ENCODE results near the gene EPAS1.

The EPAS1 gene

DNA sequence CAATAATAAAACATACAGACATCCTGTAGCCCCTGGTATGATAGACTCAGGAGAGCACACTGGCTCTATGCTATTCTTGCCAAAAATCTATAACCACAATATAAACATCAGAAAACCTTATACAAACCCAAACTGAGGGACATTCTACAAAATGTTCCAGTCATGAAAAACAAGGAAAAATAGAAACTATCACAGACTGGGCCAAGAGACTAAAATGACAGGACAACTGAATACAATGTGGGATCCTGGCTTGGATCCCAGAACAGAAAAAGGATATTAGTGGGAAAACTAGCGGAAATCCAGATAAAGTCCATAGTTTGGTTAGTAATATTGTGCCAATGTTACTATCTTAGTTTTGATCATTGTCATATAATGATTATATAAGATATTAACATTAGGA is 29.6 kb upstream of the EPAS1 start:
- POLR2A ChIA-PET = no interaction called here
- DNase-seq (ENCODE audit: extremely low spot score) = no peak
- CTCF ChIA-PET = no interaction called here

GRCh38 chr2:46268196-46268595 is 29.0 kb upstream of the EPAS1 start:
- ChIA-PET POLR2A (no interaction called here), CTCF (no interaction called here)
- DNase-seq (ENCODE audit: extremely low spot score) = no peak
- no peak for TF ChIP-seq FOXM1 (IDR thresholded peaks at IDR 0.05; ENCODE audit: borderline replicate concordance)
- TF ChIP-seq L3MBTL2 (conservative IDR thresholded peaks at IDR 0.05) = no peak
- TF ChIP-seq BHLHE40 (IDR thresholded peaks at IDR 0.05; ENCODE audit: borderline replicate concordance) = no peak
- no peak for TF ChIP-seq LEF1 (IDR thresholded peaks at IDR 0.05; ENCODE audit: borderline replicate concordance)
- TF ChIP-seq FOXK2 (IDR thresholded peaks at IDR 0.05) = no peak
- no peak for TF ChIP-seq HDGF (IDR thresholded peaks at IDR 0.05; ENCODE audit: borderline replicate concordance)
- no peak for TF ChIP-seq NFRKB (IDR thresholded peaks at IDR 0.05)
- TF ChIP-seq PKNOX1 (IDR thresholded peaks at IDR 0.05) = no peak
- no peak for TF ChIP-seq FOXA1 (IDR thresholded peaks at IDR 0.05)
- no peak for TF ChIP-seq ELF4 (IDR thresholded peaks at IDR 0.05)
- TF ChIP-seq ARNT (IDR thresholded peaks at IDR 0.05) = no peak
- no peak for TF ChIP-seq CTBP1 (IDR thresholded peaks at IDR 0.05; ENCODE audit: borderline replicate concordance)
- no peak for TF ChIP-seq TARDBP (IDR thresholded peaks at IDR 0.05)
- TF ChIP-seq SUZ12 (IDR thresholded peaks at IDR 0.05) = no peak
- no peak for TF ChIP-seq SP1 (IDR thresholded peaks at IDR 0.05)
- no peak for TF ChIP-seq ZNF384 (IDR thresholded peaks at IDR 0.05)

More for the DNA sequence above, 29.6 kb upstream of the EPAS1 start:
- TF ChIP-seq FOXK2 (IDR thresholded peaks at IDR 0.05) (no peak), PKNOX1 (IDR thresholded peaks at IDR 0.05) (no peak), SUZ12 (IDR thresholded peaks at IDR 0.05) (no peak), TARDBP (IDR thresholded peaks at IDR 0.05) (no peak), ARNT (IDR thresholded peaks at IDR 0.05) (no peak), ZNF384 (IDR thresholded peaks at IDR 0.05) (no peak), L3MBTL2 (conservative IDR thresholded peaks at IDR 0.05) (no peak), SP1 (IDR thresholded peaks at IDR 0.05) (no peak), FOXA1 (IDR thresholded peaks at IDR 0.05) (no peak), NFRKB (IDR thresholded peaks at IDR 0.05) (no peak), LEF1 (IDR thresholded peaks at IDR 0.05; ENCODE audit: borderline replicate concordance) (no peak), FOXM1 (IDR thresholded peaks at IDR 0.05; ENCODE audit: borderline replicate concordance) (no peak), BHLHE40 (IDR thresholded peaks at IDR 0.05; ENCODE audit: borderline replicate concordance) (no peak), HDGF (IDR thresholded peaks at IDR 0.05; ENCODE audit: borderline replicate concordance) (no peak), ELF4 (IDR thresholded peaks at IDR 0.05) (no peak), CTBP1 (IDR thresholded peaks at IDR 0.05; ENCODE audit: borderline replicate concordance) (no peak)

- TF ChIP-seq SP1 (IDR thresholded peaks at IDR 0.05) (no peak), CTBP1 (IDR thresholded peaks at IDR 0.05; ENCODE audit: borderline replicate concordance) (no peak)
- no peak for DNase-seq (ENCODE audit: extremely low spot score)
- POLR2A ChIA-PET = no interaction called here
- CTCF ChIA-PET = no interaction called here
Measured at GRCh38 chr2:46269001-46269400, 28.2 kb upstream of the EPAS1 start.

- TF ChIP-seq TARDBP (IDR thresholded peaks at IDR 0.05) (no peak), HDGF (IDR thresholded peaks at IDR 0.05; ENCODE audit: borderline replicate concordance) (no peak), ZNF384 (IDR thresholded peaks at IDR 0.05) (no peak), ARNT (IDR thresholded peaks at IDR 0.05) (no peak), L3MBTL2 (conservative IDR thresholded peaks at IDR 0.05) (no peak)
- DNase-seq (ENCODE audit: extremely low spot score) = no peak
- ChIA-PET CTCF (interaction anchor here (0.9 to 1.2 kb wide), 2 partner anchors 17 to 149 kb away, joined by 3 to 4 read pairs; no protein-coding TSS in a partner anchor), POLR2A (no interaction called here)
Measured at GRCh38 chr2:46269544-46270273, 27.5 kb upstream of the EPAS1 start.

DNA sequence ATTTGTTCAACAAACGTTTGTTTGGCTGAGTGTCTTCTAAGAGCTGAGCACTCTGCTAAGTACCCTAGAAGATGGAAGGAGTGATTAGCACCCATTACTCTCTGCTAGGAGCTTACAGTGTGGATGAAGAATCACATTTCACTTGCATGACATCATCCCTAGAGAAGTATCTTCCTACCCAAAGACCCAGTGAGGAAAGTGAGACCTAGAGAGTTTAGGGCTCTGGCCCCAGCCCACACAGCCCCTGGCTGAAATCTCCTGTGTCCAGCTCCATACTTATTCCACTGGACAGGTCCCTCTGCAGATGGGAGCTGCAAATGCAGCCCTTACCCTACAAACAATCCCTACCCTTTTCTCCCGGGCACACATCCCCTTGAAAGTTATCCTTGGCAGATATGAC is 26.8 kb upstream of the EPAS1 start:
- POLR2A ChIA-PET = no interaction called here
- TF ChIP-seq SP1 (IDR thresholded peaks at IDR 0.05) (no peak), FOXM1 (IDR thresholded peaks at IDR 0.05; ENCODE audit: borderline replicate concordance) (no peak)
- CTCF ChIA-PET = interaction anchor here (0.9 to 1.2 kb wide), 2 partner anchors 18 to 150 kb away, joined by 3 to 4 read pairs; no protein-coding TSS in a partner anchor
- no peak for DNase-seq (ENCODE audit: extremely low spot score)

DNA sequence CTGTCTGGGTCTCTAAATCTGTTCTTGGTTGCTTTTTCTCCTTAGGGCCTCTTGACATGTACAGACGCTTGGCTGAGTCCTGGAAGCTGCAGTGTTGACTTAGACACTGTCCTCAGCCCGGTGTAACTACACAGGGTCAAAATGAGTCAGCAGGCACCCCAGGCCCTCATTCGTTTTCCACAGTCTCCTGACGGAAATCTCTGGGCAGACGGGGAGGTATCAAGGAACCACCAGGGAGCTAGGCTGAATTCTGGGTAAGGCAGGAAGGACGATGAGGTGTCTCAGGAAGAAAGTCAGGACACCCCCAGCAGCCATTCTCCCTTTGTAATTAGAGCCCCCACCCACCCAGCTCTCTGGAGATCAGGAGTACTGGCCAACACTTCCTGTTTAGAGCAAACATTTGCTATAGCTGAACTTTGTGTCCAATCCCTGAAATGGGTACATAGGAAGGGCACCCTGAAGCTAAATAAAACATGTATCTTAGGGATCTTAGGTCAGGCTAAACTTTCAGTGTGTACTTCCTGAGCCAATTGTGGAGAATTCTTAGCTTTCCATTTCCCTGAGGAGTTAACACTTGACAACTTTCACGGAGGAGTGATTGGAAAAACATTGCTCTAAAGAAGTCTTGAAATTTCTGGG is 23.9 kb upstream of the EPAS1 start:
- ChIA-PET POLR2A (no interaction called here), CTCF (interaction anchor here (0.6 kb wide), 1 partner anchor 696 kb away, joined by 3 read pairs; no protein-coding TSS in a partner anchor)
- TF ChIP-seq CTBP1 (IDR thresholded peaks at IDR 0.05; ENCODE audit: borderline replicate concordance) = no peak
- no peak for TF ChIP-seq PKNOX1 (IDR thresholded peaks at IDR 0.05)
- no peak for TF ChIP-seq FOXA1 (IDR thresholded peaks at IDR 0.05)
- no peak for TF ChIP-seq SP1 (IDR thresholded peaks at IDR 0.05)
- no peak for TF ChIP-seq TARDBP (IDR thresholded peaks at IDR 0.05)
- DNase-seq (ENCODE audit: extremely low spot score) = no peak

Data from HEK293T (cell line).